ENCODE data around the gene EPB41L5. TPM values are rescaled to one million over a fixed set of nuclear protein-coding genes. Genes with fewer than 3 reads are reported as not detected.
A peak's percentile ranks its signal among the peaks of the same experiment; 100 is the strongest.

The EPB41L5 gene
- total RNA-seq, 1 donor from 2014 or later, result 50.5 TPM

- DNase-seq (ENCODE audit: low spot score) (peak; percentile 94), ATAC-seq (peak; percentile 97)
These were observed 210.4 kb downstream of the EPB41L5 start, which contains the start of gene TMEM185B for GRCh38 chr2:120223034-120223912. TMEM185B (minus strand) TSS chr2:120223400; CDS start chr2:120222976, 424 bp downstream.

- ATAC-seq, result no peak
- DNase-seq (ENCODE audit: low spot score), result no peak
These were observed 211.4 kb downstream of the EPB41L5 start for GRCh38 chr2:120224256-120224655.

- DNase-seq (ENCODE audit: low spot score) (no peak), ATAC-seq (no peak)
These were observed 212.1 kb downstream of the EPB41L5 start for GRCh38 chr2:120224735-120225548.

- DNase-seq (ENCODE audit: low spot score) (no peak), ATAC-seq (no peak)
These were observed 212.7 kb downstream of the EPB41L5 start for GRCh38 chr2:120225549-120226065.

GRCh38 chr2:120226316-120226715 lies 213.4 kb downstream of the EPB41L5 start:
- no peak for ATAC-seq

GRCh38 chr2:120227111-120227991 lies 214.5 kb downstream of the EPB41L5 start:
- DNase-seq (ENCODE audit: low spot score), result no peak
- ATAC-seq, result no peak

More at GRCh38 chr2:120226316-120226715, 213.4 kb downstream of the EPB41L5 start:
- no peak for DNase-seq (ENCODE audit: low spot score)

GRCh38 chr2:120228503-120228902 lies 215.6 kb downstream of the EPB41L5 start:
- ATAC-seq (no peak), DNase-seq (ENCODE audit: low spot score) (no peak)

Other genes with a start within 250 kb of the EPB41L5 start
- gene TMEM185B, start 210.3 kb downstream of the EPB41L5 start, total RNA-seq, result 3.4 TPM
- gene RALB, start 239.8 kb downstream of the EPB41L5 start, total RNA-seq, result 16.3 TPM

Measured in left lobe of liver (tissue), 2 donors.